ENCODE results near the gene MDM2.

- TF ChIP-seq POLR2A (IDR thresholded peaks at IDR 0.05) (no peak), CTCF (IDR thresholded peaks at IDR 0.05) (no peak)
These were observed 69.6 kb downstream of the MDM2 start for GRCh38 chr12:68877583-68877982.

All from heart left ventricle (tissue), 13 donors.